Thyroid gland (tissue), 4 donors: ENCODE results near the gene CAPS2.

Experiments
- POLR2A ChIP-seq, 2 donors: fragments of 450-650 bp; IDR thresholded peaks; one replicate each; pipeline ENCODE4 v1.6.1; 2017; ENCODE audit warnings: antibody characterized with exemption in 2 of 2, mild to moderate bottlenecking in 2 of 2, moderate library complexity in 1 of 2
- TF ChIP-seq, protein P1 (sequence below), 6 experiments: fragments of 200-600 bp in 3 of 6; fragments of 450-650 bp in 3 of 6; sonication (generic) in 3 of 6; IDR thresholded peaks; one replicate each; pipeline ENCODE4 v1.5.1; 2016 to 2019; ENCODE audit warnings: antibody characterized with exemption in 6 of 6, mild to moderate bottlenecking in 2 of 6, inconsistent platforms in 1 of 6, moderate library complexity in 1 of 6

DNA sequence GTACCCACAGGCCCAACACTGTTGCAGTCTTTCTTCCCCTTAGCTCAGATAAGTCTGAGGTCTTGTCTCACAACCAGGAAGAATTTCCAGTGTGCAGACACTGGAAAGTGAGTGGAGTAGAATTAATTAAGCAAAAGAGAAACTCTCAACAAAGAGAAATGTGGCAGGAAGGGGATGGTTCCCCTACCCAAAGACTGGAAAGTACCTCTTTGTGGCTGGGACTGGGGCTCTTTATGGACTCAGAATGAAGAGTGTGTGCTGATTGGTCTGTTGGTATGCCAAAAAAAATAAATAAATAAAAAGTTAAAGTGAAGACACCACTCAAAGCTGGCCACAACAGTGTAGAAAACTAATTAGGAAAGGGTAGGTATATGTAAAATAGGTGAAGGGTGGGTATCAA is 30.8 kb upstream of the CAPS2 start:
- TF ChIP-seq, protein P1, sequence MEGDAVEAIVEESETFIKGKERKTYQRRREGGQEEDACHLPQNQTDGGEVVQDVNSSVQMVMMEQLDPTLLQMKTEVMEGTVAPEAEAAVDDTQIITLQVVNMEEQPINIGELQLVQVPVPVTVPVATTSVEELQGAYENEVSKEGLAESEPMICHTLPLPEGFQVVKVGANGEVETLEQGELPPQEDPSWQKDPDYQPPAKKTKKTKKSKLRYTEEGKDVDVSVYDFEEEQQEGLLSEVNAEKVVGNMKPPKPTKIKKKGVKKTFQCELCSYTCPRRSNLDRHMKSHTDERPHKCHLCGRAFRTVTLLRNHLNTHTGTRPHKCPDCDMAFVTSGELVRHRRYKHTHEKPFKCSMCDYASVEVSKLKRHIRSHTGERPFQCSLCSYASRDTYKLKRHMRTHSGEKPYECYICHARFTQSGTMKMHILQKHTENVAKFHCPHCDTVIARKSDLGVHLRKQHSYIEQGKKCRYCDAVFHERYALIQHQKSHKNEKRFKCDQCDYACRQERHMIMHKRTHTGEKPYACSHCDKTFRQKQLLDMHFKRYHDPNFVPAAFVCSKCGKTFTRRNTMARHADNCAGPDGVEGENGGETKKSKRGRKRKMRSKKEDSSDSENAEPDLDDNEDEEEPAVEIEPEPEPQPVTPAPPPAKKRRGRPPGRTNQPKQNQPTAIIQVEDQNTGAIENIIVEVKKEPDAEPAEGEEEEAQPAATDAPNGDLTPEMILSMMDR (IDR thresholded peaks at IDR 0.05): no peak
- TF ChIP-seq POLR2A (IDR thresholded peaks at IDR 0.05): no peak
